Esophagus mucosa (tissue), 1 donor: ENCODE measurements around the gene LRRC61. TPM values are rescaled to one million over a fixed set of nuclear protein-coding genes. Genes with fewer than 3 reads are reported as not detected.

Experiments
- ATAC-seq: fragments of 200-7000 bp; cut with Tn5 transposase; one replicate; pipeline ENCODE4 v1.9.1; 2020
- total RNA-seq: library from RNA; stranded (reverse); gene quantifications from one replicate; pipeline ENCODE4 v1.2.4, GENCODE V29; 2023
- donor health status: DM: yes; HTN: yes; CAD: no.

The LRRC61 gene
- total RNA-seq, 1 donor from 2014 or later, result 9.6 TPM

DNA sequence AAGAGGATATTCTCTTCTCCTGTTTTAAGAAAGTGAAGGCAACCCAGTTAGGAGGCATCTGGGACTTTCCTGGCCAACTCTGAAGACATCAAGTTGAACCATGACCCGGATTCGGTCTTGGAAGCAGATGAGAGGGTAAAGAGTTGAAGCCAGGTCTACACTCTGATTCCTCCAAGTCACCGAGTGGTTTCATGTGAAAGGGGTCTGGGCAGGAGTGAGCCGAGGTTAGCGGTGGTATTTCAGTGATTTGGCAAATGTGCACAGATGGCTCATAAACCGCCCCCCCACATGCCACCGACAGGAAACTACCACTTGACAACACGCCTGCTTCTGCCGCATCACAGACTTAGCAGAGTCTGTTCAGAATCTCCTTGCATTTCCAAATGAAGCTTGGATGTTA is 34.1 kb downstream of the LRRC61 start:
- no peak for ATAC-seq

- ATAC-seq, result no peak
Measured at GRCh38 chr7:150357771-150358427, 34.7 kb downstream of the LRRC61 start.

GRCh38 chr7:150358433-150358832 is 35.3 kb downstream of the LRRC61 start:
- no peak for ATAC-seq

DNA sequence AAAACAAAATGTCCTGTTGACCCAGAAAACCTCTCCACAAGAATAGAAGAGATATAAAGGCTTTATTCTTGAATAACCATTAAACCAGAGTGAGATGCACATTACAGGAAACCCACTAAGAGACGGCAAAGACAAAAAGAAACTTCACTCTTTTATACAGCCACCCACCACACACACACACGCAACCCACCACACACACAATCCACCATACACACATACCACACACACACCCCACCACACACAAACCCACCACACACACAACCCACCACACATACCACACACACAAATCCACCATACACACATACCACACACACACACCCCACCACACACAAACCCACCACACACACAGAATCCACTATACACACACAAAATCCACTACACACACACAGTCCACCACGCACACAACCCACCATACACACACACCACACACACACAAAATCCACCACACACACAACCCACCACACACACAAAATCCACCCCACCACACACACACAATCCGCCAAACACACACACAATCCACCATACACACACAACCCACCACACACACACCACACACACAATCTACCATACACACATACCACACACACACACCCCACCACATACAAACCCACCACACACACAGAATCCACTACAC is 36.0 kb downstream of the LRRC61 start:
- ATAC-seq, result no peak

DNA sequence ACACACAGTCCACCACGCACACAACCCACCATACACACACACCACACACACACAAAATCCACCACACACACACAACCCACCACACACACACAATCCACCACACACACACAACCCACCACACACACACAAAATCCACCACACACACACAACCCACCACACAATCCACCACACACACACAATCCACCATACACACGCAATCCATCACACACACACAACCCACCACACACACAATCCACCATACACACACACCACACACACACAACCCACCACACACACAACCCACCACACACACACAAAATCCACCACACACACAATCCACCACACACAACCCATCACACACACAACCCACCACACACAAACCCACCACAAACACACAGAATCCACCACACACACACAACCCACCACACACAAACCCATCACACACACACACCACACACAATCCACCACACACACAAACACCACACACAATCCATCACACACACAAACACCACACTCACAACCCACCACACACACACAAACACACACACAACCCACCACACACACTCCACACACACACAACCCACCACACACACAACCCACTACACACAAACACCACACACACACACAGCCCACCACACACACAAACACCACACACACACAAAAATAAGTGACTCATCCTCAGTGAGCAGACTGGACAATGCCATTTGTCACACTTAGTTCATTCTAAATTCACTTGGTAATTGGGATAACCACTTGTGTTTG is 36.6 kb downstream of the LRRC61 start:
- ATAC-seq, result no peak

DNA sequence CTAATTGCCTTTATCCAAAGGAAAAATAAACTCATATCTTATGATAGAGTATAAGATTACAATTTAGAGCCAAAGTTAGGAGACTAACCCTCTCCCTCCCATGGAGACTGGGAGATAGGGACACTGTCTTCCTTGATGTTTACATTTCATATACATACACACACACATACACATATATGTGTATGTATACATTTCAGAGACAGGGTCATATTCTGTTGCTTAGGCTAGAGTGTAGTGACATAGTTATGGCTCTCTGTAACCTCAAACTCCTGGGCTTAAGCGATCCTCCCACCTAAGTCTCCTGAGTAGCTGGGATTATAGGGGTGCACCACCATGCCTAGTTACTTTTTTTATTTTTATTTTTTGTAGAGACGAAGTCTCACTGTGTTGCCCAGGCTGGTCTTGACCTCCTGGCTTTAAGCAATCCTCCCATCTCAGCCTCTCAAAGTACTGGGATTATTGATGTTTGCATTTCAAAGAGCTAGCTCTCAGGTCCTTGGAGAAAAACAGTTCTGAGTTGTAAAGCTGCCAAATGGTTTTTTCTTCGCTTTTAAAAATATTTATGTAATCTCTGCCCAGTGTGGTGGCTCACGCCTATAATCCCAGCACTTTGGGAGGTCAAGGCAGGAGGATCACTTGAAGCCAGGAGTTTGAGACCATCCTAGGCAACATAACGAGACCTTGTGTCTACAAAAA is 37.4 kb downstream of the LRRC61 start:
- no peak for ATAC-seq

- no peak for ATAC-seq
Measured at GRCh38 chr7:150361402-150361801, 38.2 kb downstream of the LRRC61 start.

DNA sequence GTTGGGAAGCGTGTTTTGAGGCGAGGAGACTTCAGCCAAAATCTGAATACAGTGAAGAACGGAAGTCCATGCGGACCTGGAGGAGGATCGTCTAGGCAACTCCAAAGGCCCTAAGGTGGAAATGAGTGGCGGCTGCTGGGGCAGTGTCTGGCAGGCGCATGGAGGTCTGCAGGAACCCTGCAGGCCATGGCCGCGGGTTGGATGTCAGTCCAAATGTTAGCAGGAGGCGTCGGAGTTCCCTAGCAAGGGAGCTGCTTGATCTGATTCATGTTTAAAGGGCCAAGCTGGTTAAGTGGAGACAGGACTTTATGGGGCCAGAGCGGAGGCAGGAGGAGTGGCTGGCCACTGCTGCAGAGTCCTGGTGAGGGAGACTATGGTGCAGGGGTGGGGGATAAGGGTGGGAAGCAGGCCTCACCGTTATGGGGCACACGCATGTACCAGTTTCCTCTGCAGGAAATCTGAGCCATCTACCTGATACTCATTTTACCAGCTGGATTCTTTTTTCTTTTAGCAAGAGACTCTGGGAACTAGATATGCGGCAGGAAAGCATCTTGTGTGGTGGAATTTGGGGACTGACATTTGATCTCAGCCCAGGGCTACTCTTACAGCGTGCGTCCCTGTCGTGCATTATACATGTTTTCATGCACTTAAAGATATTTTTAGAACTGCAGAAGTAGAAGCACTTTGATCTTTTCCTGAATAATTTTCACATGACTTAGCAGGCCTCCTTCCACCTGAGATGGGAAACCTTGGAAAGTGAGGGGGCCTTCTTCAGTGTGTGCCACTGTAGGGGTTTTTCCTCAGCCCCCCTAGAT is 38.9 kb downstream of the LRRC61 start:
- no peak for ATAC-seq

DNA sequence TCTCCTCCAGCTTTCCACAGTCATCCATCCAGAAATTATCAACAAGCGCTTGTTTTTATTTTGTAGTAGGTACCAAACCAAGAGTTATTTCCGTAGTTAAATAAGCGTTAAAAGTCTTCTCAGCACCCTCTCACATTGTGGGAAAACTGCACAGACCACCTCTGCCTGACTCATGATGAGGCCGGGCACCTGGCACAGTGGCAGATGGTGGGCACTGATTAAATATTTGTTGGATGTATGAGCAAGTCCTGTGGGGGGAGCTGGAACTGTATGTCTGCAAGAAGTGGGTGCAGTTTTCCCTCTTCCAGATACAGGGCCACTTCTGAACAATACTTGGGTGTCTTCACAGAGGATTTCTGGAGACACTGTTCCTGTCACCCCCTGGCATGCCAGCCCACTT is 40.2 kb downstream of the LRRC61 start:
- no peak for ATAC-seq

DNA sequence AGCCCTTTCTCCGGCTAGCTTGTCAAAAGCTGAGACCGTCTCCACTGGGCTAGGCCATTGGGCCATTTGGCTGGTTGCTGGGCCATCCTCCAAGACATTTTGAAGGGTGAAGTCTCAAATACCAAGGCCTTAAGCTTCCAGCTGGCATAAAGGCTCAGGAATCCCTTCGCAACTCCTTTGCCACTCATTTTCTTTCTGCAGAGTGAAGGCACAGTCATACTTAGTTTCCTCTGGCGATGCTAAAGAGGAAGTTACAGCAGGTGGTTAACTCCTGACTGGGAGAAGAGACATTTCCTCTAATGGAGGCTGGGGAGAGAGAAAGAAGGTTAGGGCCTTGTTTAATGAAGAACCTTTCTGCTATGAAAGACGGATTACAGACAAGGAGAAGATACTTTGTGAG is 40.7 kb downstream of the LRRC61 start:
- ATAC-seq, result no peak

DNA sequence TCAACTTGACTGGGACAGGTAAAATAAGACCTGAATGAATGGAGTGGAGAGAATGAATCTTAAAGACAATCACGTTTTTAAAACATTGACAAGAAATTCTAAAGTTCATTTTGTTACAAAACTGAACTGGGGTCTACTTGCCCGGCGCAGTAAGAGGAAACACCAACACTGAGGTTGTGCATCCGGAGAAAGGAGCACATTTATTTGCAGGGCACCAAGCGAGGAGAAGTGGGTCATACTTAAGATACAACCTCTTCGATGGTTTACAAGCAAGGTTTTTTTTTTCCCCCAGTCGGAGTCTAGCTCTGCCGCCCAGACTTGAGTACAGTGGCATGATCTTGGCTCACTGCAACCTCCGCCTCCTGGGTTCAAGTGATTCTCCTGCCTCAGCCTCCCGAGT is 42.0 kb downstream of the LRRC61 start:
- ATAC-seq, result no peak

DNA sequence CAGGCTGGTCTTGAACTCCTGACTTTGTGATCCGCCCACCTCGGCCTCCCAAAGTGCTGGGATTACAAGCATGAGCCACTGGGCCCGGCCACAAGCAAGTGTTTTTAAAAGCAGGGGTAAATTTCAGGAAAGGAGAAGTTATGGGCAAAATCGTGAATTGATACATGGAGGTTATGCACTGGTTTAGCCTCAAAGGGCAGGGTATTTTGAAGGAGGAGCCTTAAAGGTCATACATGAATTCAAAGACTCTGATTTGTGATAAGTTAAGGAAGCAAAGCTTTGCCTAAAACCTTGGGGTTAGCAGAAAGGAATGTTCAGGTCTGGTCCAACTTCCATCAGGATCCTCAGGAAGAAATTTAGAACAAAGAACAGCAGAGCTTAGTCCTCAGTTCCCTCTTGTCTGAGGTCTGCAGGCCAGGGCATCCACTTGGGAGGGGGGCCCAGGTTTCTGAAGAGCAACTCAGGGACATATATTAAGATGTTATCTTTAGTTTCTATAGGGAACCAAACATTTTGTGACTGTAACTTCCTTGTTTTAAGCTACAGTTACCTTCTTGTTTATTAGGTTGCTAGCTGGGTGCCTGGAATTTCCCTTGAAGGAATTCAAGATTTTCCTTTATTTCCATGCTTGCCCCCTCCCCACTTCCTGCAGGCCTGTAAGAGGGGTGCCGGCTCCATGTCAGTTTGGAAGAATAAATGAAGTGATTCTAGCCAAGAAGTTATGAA is 42.7 kb downstream of the LRRC61 start:
- no peak for ATAC-seq

DNA sequence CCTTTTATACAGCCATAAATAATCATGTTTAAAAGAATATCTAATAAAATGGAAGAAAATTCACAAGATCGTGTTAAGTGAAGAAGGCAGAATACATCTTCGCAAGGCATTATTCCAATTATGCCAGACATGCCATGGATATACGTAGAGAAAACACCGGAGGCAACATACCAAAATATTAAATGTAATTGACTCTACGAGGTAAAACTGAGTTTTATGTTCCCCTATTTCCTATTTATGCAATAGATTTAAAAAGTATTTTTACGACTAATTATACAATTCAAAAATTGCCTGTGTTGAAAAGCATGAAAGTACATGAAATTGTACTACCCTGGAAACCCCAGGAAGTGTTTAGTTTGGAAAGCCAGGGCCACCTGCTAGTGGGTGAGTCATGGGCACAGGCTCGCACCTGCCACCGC is 44.5 kb downstream of the LRRC61 start:
- peak; percentile 75 for ATAC-seq

GRCh38 chr7:150368096-150368883 is 45.1 kb downstream of the LRRC61 start, which contains the start of gene REPIN1:
Gene REPIN1 (plus strand): TSS chr7:150368822. CDS start chr7:150369712, 890 bp downstream.
- peak; percentile 72 for ATAC-seq

- ATAC-seq, result peak; percentile 28
Measured at GRCh38 chr7:150368884-150369747, 46.0 kb downstream of the LRRC61 start.

- peak; percentile 2 for ATAC-seq
Measured at GRCh38 chr7:150369748-150370501, 46.8 kb downstream of the LRRC61 start.

- ATAC-seq, result peak; percentile 37
Measured at GRCh38 chr7:150370612-150371071, 47.5 kb downstream of the LRRC61 start.

GRCh38 chr7:150371131-150371995 is 48.2 kb downstream of the LRRC61 start:
- no peak for ATAC-seq
